Tibial nerve (tissue), 4 donors: ENCODE results near the gene AURKB. TPM values are rescaled to one million over a fixed set of nuclear protein-coding genes. Genes with fewer than 3 reads are reported as not detected.

ENCODE experiments used
- DNase-seq, 2 donors: peaks; one replicate each; pipeline ENCODE4 v3.0.0-alpha.2; 2019; ENCODE audit warnings: low spot score in 2 of 2
- H3K27ac ChIP-seq, 4 donors: fragments of 200-600 bp; sonication (generic) in 3 of 4; one replicate each; pipeline ENCODE4 v1.5.1; 2017 to 2019; ENCODE audit warnings: mild to moderate bottlenecking in 1 of 4
- H3K27me3 ChIP-seq, 2 donors: fragments of 200-600 bp; sonication (generic) in 1 of 2; one replicate each; pipeline versions ENCODE4 v1.5.1 to v1.6.0; 2017 to 2019
- H3K36me3 ChIP-seq, 3 donors: fragments of 200-600 bp; sonication (generic); one replicate each; pipeline ENCODE4 v1.5.1; 2018 to 2019
- H3K4me1 ChIP-seq, 4 donors: fragments of 200-600 bp; sonication (generic) in 3 of 4; one replicate each; pipeline ENCODE4 v1.5.1; 2017 to 2019
- H3K4me3 ChIP-seq, 4 donors: fragments of 200-600 bp; sonication (generic) in 3 of 4; one replicate each; pipeline ENCODE4 v1.5.1; 2017 to 2019; ENCODE audit warnings: mild to moderate bottlenecking in 1 of 4, moderate library complexity in 1 of 4
- H3K9me3 ChIP-seq, 4 donors: fragments of 200-600 bp; sonication (generic) in 3 of 4; one replicate each; pipeline ENCODE4 v1.5.1; 2017 to 2019
- EP300 ChIP-seq, 2 donors: sonication (generic); formaldehyde crosslinking; IDR thresholded peaks; one replicate each; pipeline ENCODE4 v1.6.1; 2017; ENCODE audit warnings: antibody characterized with exemption in 2 of 2, mild to moderate bottlenecking in 1 of 2
- POLR2A ChIP-seq, 2 donors: fragments of 450-650 bp; IDR thresholded peaks; one replicate each; pipeline ENCODE4 v1.6.1; 2017; ENCODE audit warnings: antibody characterized with exemption in 2 of 2, mild to moderate bottlenecking in 2 of 2, moderate library complexity in 2 of 2
- WGBS, 2 donors: methylation state at CpG; one replicate each; pipeline ENCODE4 v1.1.5; 2018; 5-methylcytosine and 5-hydroxymethylcytosine counted together
- total RNA-seq, 4 donors: library from RNA; depleted of rRNA; stranded (reverse); fragments of >200 nt; gene quantifications; one replicate each; pipeline ENCODE4 v1.1.0, GENCODE V29; 2016
- TF ChIP-seq, protein P1 (sequence below), 5 experiments: fragments of 200-600 bp in 3 of 5; fragments of 450-650 bp in 2 of 5; sonication (generic) in 3 of 5; IDR thresholded peaks; one replicate each; pipeline ENCODE4 v1.5.1; 2016 to 2019; ENCODE audit warnings: antibody characterized with exemption in 5 of 5, mild to moderate bottlenecking in 3 of 5, moderate library complexity in 2 of 5

The AURKB gene
- total RNA-seq, 4 donors from 2014 or later: 31.2 to 78.1 (median 39.6) TPM

DNA sequence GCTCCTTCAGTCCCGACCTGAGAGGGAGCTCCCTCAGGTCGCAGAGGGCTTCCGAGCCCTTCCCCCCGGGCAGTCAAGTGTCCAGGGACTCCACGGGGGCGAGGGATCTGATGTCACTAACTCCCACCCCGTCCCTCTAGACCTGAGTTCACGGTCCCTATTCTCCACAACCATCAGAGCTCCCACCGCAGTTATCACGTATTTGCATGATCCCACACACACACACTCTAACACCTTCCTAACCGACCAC is 54.5 kb downstream of the AURKB start:
- DNase-seq: no peak
- WGBS, 2 donors: 0 to 2% methylated on average over 8 to 11 of the region's 11 CpGs
- Histone ChIP-seq H3K27ac (peak overlapping the region; percentile 98 to 100 (median 100)), H3K4me3 (peak overlapping the region; percentile 81 to 92 (median 89)), H3K27me3 (no peaks in the 10 kb centered on the region), H3K9me3 (no peaks in the 10 kb centered on the region), H3K4me1 (peaks cover 3 to 52% (median 42%) of the 10 kb centered on the region in 4 donors), H3K36me3 (peaks cover 0 to 21% (median 2%) of the 10 kb centered on the region in 3 donors)
- TF ChIP-seq EP300 (IDR thresholded peaks at IDR 0.05): no peak

DNA sequence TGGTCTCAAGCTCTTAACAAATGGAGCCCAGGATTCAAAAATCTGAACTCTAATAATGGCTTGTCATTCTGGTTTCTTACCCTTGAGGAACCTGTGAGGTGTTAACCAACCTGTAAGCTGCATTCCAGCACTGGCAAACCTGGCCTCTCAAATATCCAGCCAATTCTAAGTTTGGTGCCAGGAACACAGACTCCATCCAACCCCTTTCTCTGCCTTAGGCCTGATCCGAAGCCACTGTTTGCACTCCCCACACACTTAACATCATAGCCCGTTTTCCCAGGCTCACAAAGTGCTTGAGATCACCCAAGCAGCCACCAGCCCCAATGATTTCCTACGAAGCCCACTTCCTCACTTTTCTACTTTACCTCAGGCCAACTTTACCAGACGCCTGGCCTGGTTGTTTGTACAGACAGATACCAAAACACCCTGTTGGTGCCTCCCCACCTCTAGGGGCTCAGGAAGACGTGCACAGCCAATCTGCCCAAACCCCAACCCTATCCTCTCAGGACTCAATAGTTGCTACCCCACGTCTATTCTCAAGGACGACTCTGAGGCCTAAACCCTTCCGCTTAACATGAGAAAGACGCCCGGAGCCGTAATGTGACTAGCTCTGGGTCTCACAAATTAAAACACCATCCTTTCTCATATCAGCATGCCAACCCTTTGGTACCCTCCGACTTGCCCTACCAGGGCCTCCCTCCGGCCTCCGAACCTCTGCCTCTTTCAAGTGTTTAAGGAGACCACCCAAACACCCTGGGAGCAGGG is 55.0 kb downstream of the AURKB start:
- Histone ChIP-seq H3K27me3 (no peaks in the 10 kb centered on the region), H3K36me3 (peaks cover 0 to 20% (median 0%) of the 10 kb centered on the region in 3 donors), H3K9me3 (no peaks in the 10 kb centered on the region), H3K27ac (peak overlapping the region; percentile 98 to 100 (median 100)), H3K4me1 (peaks cover 3 to 52% (median 42%) of the 10 kb centered on the region in 4 donors), H3K4me3 (peak overlapping the region; percentile 81 to 92 (median 89))
- no peak for TF ChIP-seq EP300 (IDR thresholded peaks at IDR 0.05)
- no peak for TF ChIP-seq POLR2A (IDR thresholded peaks at IDR 0.05)
- TF ChIP-seq, protein P1, sequence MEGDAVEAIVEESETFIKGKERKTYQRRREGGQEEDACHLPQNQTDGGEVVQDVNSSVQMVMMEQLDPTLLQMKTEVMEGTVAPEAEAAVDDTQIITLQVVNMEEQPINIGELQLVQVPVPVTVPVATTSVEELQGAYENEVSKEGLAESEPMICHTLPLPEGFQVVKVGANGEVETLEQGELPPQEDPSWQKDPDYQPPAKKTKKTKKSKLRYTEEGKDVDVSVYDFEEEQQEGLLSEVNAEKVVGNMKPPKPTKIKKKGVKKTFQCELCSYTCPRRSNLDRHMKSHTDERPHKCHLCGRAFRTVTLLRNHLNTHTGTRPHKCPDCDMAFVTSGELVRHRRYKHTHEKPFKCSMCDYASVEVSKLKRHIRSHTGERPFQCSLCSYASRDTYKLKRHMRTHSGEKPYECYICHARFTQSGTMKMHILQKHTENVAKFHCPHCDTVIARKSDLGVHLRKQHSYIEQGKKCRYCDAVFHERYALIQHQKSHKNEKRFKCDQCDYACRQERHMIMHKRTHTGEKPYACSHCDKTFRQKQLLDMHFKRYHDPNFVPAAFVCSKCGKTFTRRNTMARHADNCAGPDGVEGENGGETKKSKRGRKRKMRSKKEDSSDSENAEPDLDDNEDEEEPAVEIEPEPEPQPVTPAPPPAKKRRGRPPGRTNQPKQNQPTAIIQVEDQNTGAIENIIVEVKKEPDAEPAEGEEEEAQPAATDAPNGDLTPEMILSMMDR (IDR thresholded peaks at IDR 0.05): no peak
- peak in 1 of 2 donors; percentile 40 for DNase-seq
- WGBS, 2 donors: 14 to 21% methylated on average over 14 of the region's 14 CpGs

Other genes starting within 250 kb of the AURKB start
- under 1 TPM in 1 of 4 donors, not detected in 3; 0.30 TPM for gene GUCY2D, start 208.0 kb downstream of the AURKB start, total RNA-seq
- gene ALOX15B, start 171.5 kb downstream of the AURKB start, total RNA-seq: 10 to 100 TPM in 2 of 4 donors, 1 to 10 TPM in 2; 3.8 to 22.8 (median 9.3) TPM
- not detected for gene ALOX12B, start 122.9 kb downstream of the AURKB start, total RNA-seq
- not detected for gene ALOXE3, start 92.1 kb downstream of the AURKB start, total RNA-seq
- gene HES7, start 86.5 kb downstream of the AURKB start, total RNA-seq: 1 to 10 TPM in 1 of 4 donors, not detected in 3; 2.1 TPM
- gene PER1, start 58.2 kb downstream of the AURKB start, total RNA-seq: 100 to 1,000 TPM; 157 to 328 (median 204) TPM
- 10 to 100 TPM; 48.0 to 72.1 (median 59.0) TPM for gene VAMP2, start 47.6 kb downstream of the AURKB start, total RNA-seq
- 10 to 100 TPM; 28.2 to 47.1 (median 38.2) TPM for gene TMEM107, start 34.2 kb downstream of the AURKB start, total RNA-seq
- 10 to 100 TPM; 13.8 to 22.4 (median 19.4) TPM for gene BORCS6, start 20.4 kb downstream of the AURKB start, total RNA-seq
- 10 to 100 TPM; 22.3 to 30.1 (median 25.3) TPM for gene CTC1, start 37.5 kb upstream of the AURKB start, total RNA-seq
- 10 to 100 TPM; 19.2 to 39.9 (median 29.5) TPM for gene PFAS, start 38.7 kb upstream of the AURKB start, total RNA-seq
- 10 to 100 TPM; 23.0 to 35.4 (median 25.1) TPM for gene RANGRF, start 78.1 kb upstream of the AURKB start, total RNA-seq
- gene SLC25A35, start 84.8 kb upstream of the AURKB start, total RNA-seq: 1 to 10 TPM; 2.5 to 7.0 (median 6.1) TPM
- 10 to 100 TPM in 2 of 4 donors, 1 to 10 TPM in 2; 6.7 to 77.7 (median 12.0) TPM for gene ARHGEF15, start 99.7 kb upstream of the AURKB start, total RNA-seq
- not detected for gene ODF4, start 129.3 kb upstream of the AURKB start, total RNA-seq
- gene RPL26, start 172.6 kb upstream of the AURKB start, total RNA-seq: 1,000 to 10,000 TPM; 2,635 to 3,277 (median 2,694) TPM
- gene RNF222, start 187.3 kb upstream of the AURKB start, total RNA-seq: under 1 TPM in 1 of 4 donors, not detected in 3; 0.59 TPM
- gene NDEL1, start 225.3 kb upstream of the AURKB start, total RNA-seq: 100 to 1,000 TPM in 1 of 4 donors, 10 to 100 TPM in 3; 63.6 to 102 (median 84.1) TPM